B cell (primary cell): ENCODE results near the gene ITGB6. TPM values are rescaled to one million over a fixed set of nuclear protein-coding genes. Genes with fewer than 3 reads are reported as not detected.

Source experiments
- ATAC-seq: fragments of 200-7000 bp; cut with Tn5 transposase; one replicate; pipeline ENCODE4 v1.10.0; 2021; ENCODE audit warnings: low read depth, mild to moderate bottlenecking, moderate number of reproducible peaks, moderate library complexity
- CTCF ChIA-PET: fragments of 350-600 bp; sonication (Branson Sonifier 250); formaldehyde crosslinking; loops from one replicate; lab custom pipeline; 2021; ENCODE audit warnings: antibody characterized with exemption, inconsistent platforms; lab: Charles Lee
- POLR2A ChIA-PET: fragments of 350-600 bp; sonication (Branson Sonifier 250); formaldehyde crosslinking; loops from one replicate; lab custom pipeline; 2021; ENCODE audit warnings: antibody characterized with exemption; lab: Charles Lee
- DNase-seq: peaks from one replicate; pipeline ENCODE4 v3.0.0; 2013
- H2AFZ ChIP-seq: 2 replicates; pipeline ENCODE4 v1.6.1; 2012; ENCODE audit warnings: mild to moderate bottlenecking, low read depth, low read length; ENCODE audit not compliant: insufficient read depth, poor library complexity, severe bottlenecking
- H3K27ac ChIP-seq, 2 donors: 1 replicate in 1 of 2; 2 replicates in 1 of 2; pipeline ENCODE4 v1.5.1; 2012 to 2013; ENCODE audit warnings: low read length in 2 of 2, mild to moderate bottlenecking in 2 of 2, moderate library complexity in 1 of 2
- H3K27me3 ChIP-seq, 4 experiments: fragments of 200-600 bp in 1 of 4; sonication (generic) in 1 of 4; replicated peaks in 1 of 4; 1 replicate in 2 of 4; 2 replicates in 2 of 4; pipeline versions ENCODE4 v1.6.1 to v1.7.0; 2013 to 2016; ENCODE audit warnings: low read length in 3 of 4, mild to moderate bottlenecking in 2 of 4, mixed read lengths in 1 of 4, moderate library complexity in 1 of 4; ENCODE audit not compliant: insufficient read depth in 4 of 4, control insufficient read depth in 3 of 4; ENCODE audit errors: control extremely low read depth in 1 of 4
- H3K36me3 ChIP-seq, 2 experiments: replicated peaks in 1 of 2; 1 replicate in 1 of 2; 2 replicates in 1 of 2; pipeline versions ENCODE4 v1.6.1 to v1.7.1; 2013; ENCODE audit warnings: low read length in 1 of 2; ENCODE audit not compliant: insufficient read depth in 2 of 2, control insufficient read depth in 1 of 2; ENCODE audit errors: control extremely low read depth in 1 of 2, extremely low read depth in 1 of 2
- H3K4me1 ChIP-seq, 2 donors: fragments of 200-600 bp in 1 of 2; sonication (generic) in 1 of 2; 1 replicate in 1 of 2; 2 replicates in 1 of 2; pipeline versions ENCODE4 v1.5.1 to v1.6.1; 2013 to 2017; ENCODE audit warnings: low read length in 2 of 2; ENCODE audit not compliant: control insufficient read depth in 2 of 2, insufficient read depth in 2 of 2
- H3K4me2 ChIP-seq: replicated peaks from 2 replicates; pipeline ENCODE3; 2012; ENCODE audit warnings: mild to moderate bottlenecking, low read depth, low read length; ENCODE audit not compliant: poor library complexity, severe bottlenecking
- H3K4me3 ChIP-seq, 5 experiments: fragments of 200-600 bp in 1 of 5; sonication (generic) in 1 of 5; 1 replicate in 3 of 5; 2 replicates in 2 of 5; pipeline versions ENCODE4 v1.5.1 to v1.7.0; 2011 to 2016; ENCODE audit warnings: low read length in 4 of 5, mild to moderate bottlenecking in 4 of 5, low read depth in 2 of 5, control low read depth in 1 of 5, moderate library complexity in 1 of 5; ENCODE audit not compliant: insufficient read depth in 1 of 5; ENCODE audit errors: control extremely low read depth in 1 of 5, extremely low read depth in 1 of 5
- H3K79me2 ChIP-seq: fragments of 200-600 bp; sonication (generic); one replicate; pipeline ENCODE4 v1.6.0; 2016; ENCODE audit warnings: low read length; ENCODE audit not compliant: control insufficient read depth, insufficient read depth
- H3K9ac ChIP-seq: fragments of 200-600 bp; sonication (generic); 2 replicates; pipeline ENCODE4 v1.6.1; 2017; ENCODE audit warnings: mild to moderate bottlenecking, low read length, moderate library complexity
- H3K9me3 ChIP-seq, 3 donors: one replicate each; pipeline versions ENCODE4 v1.6.1 to v1.7.1; 2013; ENCODE audit warnings: low read length in 2 of 3; ENCODE audit not compliant: control insufficient read depth in 2 of 3, insufficient read depth in 1 of 3; ENCODE audit errors: control extremely low read depth in 1 of 3
- H4K20me1 ChIP-seq: 2 replicates; pipeline ENCODE4 v1.6.0; 2012; ENCODE audit warnings: mild to moderate bottlenecking, low read length; ENCODE audit not compliant: insufficient read depth, control insufficient read depth, poor library complexity, severe bottlenecking
- H3K27ac Mint-ChIP-seq: one replicate; pipeline ENCODE4 v1.8.0; 2021; ENCODE audit warnings: mixed read lengths
- H3K27me3 Mint-ChIP-seq: one replicate; pipeline ENCODE4 v1.8.0; 2021; ENCODE audit warnings: mixed read lengths
- H3K4me1 Mint-ChIP-seq: one replicate; pipeline ENCODE4 v1.8.0; 2021; ENCODE audit warnings: mixed read lengths
- H3K4me3 Mint-ChIP-seq: one replicate; pipeline ENCODE4 v1.8.0; 2021; ENCODE audit warnings: mixed read lengths
- H3K9me3 Mint-ChIP-seq: one replicate; pipeline ENCODE4 v1.8.0; 2022; ENCODE audit warnings: mixed read lengths; ENCODE audit not compliant: insufficient read depth
- EZH2 ChIP-seq: IDR thresholded peaks from 2 replicates; pipeline ENCODE4 v1.6.1; 2012; ENCODE audit warnings: borderline replicate concordance, low read depth, mild to moderate bottlenecking, moderate library complexity, low read length; ENCODE audit not compliant: insufficient read depth, poor library complexity, severe bottlenecking
- WGBS: methylation state at CpG from one replicate; pipeline ENCODE4 v1.1.5; 2013; ENCODE audit warnings: missing lambda C conversion rate; ENCODE audit not compliant: insufficient coverage; 5-methylcytosine and 5-hydroxymethylcytosine counted together
- intact Hi-C: fragments of 100-400 bp; cut with micrococcal nuclease; formaldehyde crosslinking; loops from one replicate; pipeline ENCODE4 v1.10.0; 2022
- polyA plus RNA-seq: library from polyadenylated mRNA; depleted of rRNA; stranded (reverse); fragments of >200 nt; gene quantifications from 2 replicates; pipeline ENCODE4 v1.2.3, GENCODE V29; 2012
- total RNA-seq, 2 donors: library from RNA; stranded (reverse); fragments of 120-200 nt in 1 of 2; gene quantifications; 1 replicate in 1 of 2; 2 replicates in 1 of 2; pipeline versions ENCODE4 v1.2.3 to v1.2.4, GENCODE V29; 2013 to 2022
- TF ChIP-seq, protein P1 (sequence below): fragments of 200-600 bp; IDR thresholded peaks from one replicate; pipeline ENCODE4 v1.8.0; 2022; ENCODE audit warnings: antibody characterized with exemption, mild to moderate bottlenecking

The ITGB6 gene
- total and polyA plus RNA-seq, 2 donors (not counting 1 experiment from before 2014, with no cell fraction given), result not detected

DNA sequence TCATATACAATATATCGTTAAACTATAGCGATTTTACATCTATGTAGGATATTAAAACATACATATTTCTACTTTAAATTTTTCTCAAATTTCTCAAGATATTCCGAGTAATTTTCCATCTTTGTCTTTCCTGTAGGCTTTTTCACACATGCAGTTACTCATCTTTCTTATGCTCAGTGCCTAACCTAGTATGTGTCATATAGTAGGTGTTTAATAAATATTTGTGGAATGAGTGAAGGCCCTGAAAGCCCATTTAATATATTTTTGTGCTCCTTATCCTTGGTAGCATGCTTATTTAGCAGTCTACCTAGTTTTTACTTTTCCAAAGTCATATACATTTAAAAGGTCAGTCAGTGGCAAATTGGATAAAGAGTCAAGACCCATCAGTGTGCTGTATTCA lies 67.3 kb downstream of the ITGB6 start:
- Histone ChIP-seq H3K9me3 (no peaks in the 10 kb centered on the region), H3K4me3 (no peak overlapping the region), H3K4me1 (no peaks in the 10 kb centered on the region), H3K9ac (no peak overlapping the region), H4K20me1 (no peaks in the 10 kb centered on the region), H3K27ac (no peak overlapping the region), H3K4me2 (no peak overlapping the region), H2AFZ (no peak overlapping the region), H3K27me3 (no peaks in the 10 kb centered on the region), H3K36me3 (no peaks in the 10 kb centered on the region), H3K79me2 (no peaks in the 10 kb centered on the region)
- no peaks in the 10 kb centered on the region for H3K9me3 Mint-ChIP-seq
- CTCF ChIA-PET, result no interaction called here
- WGBS, result no CpG with 5 or more reads among the region's 3 CpGs
- no peak for DNase-seq
- intact Hi-C loops, result no loop called here
- no peak overlapping the region for H3K27ac Mint-ChIP-seq
- no peak for TF ChIP-seq EZH2
- TF ChIP-seq, protein P1, sequence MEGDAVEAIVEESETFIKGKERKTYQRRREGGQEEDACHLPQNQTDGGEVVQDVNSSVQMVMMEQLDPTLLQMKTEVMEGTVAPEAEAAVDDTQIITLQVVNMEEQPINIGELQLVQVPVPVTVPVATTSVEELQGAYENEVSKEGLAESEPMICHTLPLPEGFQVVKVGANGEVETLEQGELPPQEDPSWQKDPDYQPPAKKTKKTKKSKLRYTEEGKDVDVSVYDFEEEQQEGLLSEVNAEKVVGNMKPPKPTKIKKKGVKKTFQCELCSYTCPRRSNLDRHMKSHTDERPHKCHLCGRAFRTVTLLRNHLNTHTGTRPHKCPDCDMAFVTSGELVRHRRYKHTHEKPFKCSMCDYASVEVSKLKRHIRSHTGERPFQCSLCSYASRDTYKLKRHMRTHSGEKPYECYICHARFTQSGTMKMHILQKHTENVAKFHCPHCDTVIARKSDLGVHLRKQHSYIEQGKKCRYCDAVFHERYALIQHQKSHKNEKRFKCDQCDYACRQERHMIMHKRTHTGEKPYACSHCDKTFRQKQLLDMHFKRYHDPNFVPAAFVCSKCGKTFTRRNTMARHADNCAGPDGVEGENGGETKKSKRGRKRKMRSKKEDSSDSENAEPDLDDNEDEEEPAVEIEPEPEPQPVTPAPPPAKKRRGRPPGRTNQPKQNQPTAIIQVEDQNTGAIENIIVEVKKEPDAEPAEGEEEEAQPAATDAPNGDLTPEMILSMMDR, result no peak
- peaks cover 23% of the 10 kb centered on the region for H3K27me3 Mint-ChIP-seq
- POLR2A ChIA-PET, result no interaction called here
- no peaks in the 10 kb centered on the region for H3K4me1 Mint-ChIP-seq
- no peak for ATAC-seq
- no peak overlapping the region for H3K4me3 Mint-ChIP-seq

DNA sequence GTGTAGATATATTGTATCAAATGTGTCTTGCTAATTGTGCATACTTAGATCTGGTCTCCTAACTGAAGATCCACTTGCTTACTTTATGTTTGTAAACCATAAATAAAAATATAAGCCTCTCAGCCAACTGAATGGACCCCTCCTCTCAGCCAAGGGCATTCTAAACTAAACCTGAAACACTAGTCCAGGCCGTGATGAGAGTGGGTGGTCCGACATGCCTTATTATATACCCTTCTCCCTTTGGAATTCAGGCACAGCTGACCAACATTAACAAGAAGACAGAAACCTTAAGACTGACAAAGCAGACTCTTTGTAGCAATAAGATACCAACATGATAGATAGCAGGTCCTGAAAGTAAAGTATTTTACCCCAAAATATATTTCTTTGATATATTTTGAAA lies 73.3 kb downstream of the ITGB6 start:
- WGBS, result no CpG with 5 or more reads among the region's 2 CpGs
- H3K4me3 Mint-ChIP-seq, result no peak overlapping the region
- H3K4me2 ChIP-seq, result no peak overlapping the region
- no peaks in the 10 kb centered on the region for H3K9me3 ChIP-seq
- H3K4me3 ChIP-seq, result no peak overlapping the region
- H4K20me1 ChIP-seq, result no peaks in the 10 kb centered on the region
- intact Hi-C loops, result no loop called here
- TF ChIP-seq, protein P1, result no peak
- no peak for TF ChIP-seq EZH2
- CTCF ChIA-PET, result no interaction called here
- no peak overlapping the region for H3K9ac ChIP-seq
- ATAC-seq (no peak), DNase-seq (no peak)
- no peak overlapping the region for H3K27ac Mint-ChIP-seq
- peaks cover 0 to 4% (median 0%) of the 10 kb centered on the region in 4 experiments for H3K27me3 ChIP-seq
- POLR2A ChIA-PET, result no interaction called here
- no peaks in the 10 kb centered on the region for H3K4me1 ChIP-seq
- peaks cover 26% of the 10 kb centered on the region for H3K27me3 Mint-ChIP-seq
- H2AFZ ChIP-seq, result no peak overlapping the region
- no peaks in the 10 kb centered on the region for H3K4me1 Mint-ChIP-seq
- no peaks in the 10 kb centered on the region for H3K79me2 ChIP-seq
- no peaks in the 10 kb centered on the region for H3K36me3 ChIP-seq
- no peak overlapping the region for H3K27ac ChIP-seq
- H3K9me3 Mint-ChIP-seq, result no peaks in the 10 kb centered on the region
